Effector memory CD8-positive, alpha-beta T cell (primary cell): ENCODE data around the gene PDE10A.
"Not testable (repeated sequence)": the region's sequence is repeated elsewhere in the genome, so short reads cannot be mapped to it uniquely, and the experiment has no call there.

ENCODE experiments used
- ATAC-seq: fragments of 150-1000 bp; cut with Tn5 transposase; replicated peaks from 2 replicates; pipeline ENCODE4 v1.10.0; 2021; ENCODE audit warnings: mild to moderate bottlenecking, moderate library complexity
- DNase-seq, 3 experiments: peaks; one replicate each; pipeline ENCODE4 v3.0.0; 2021
- H3K27ac Mint-ChIP-seq, 2 donors: one replicate each; pipeline ENCODE4 v1.8.0; 2022; ENCODE audit warnings: mild to moderate bottlenecking in 2 of 2, mixed read lengths in 2 of 2, moderate library complexity in 2 of 2
- H3K27me3 Mint-ChIP-seq, 2 donors: one replicate each; pipeline ENCODE4 v1.8.0; 2022; ENCODE audit warnings: mixed read lengths in 2 of 2
- H3K36me3 Mint-ChIP-seq: one replicate; pipeline ENCODE4 v1.8.0; 2022; ENCODE audit warnings: mild to moderate bottlenecking, moderate library complexity, mixed read lengths; ENCODE audit not compliant: insufficient read depth
- H3K4me1 Mint-ChIP-seq, 2 donors: one replicate each; pipeline ENCODE4 v1.8.0; 2022; ENCODE audit warnings: low read depth in 2 of 2, mixed read lengths in 2 of 2
- H3K4me3 Mint-ChIP-seq, 2 donors: one replicate each; pipeline ENCODE4 v1.8.0; 2022; ENCODE audit warnings: mild to moderate bottlenecking in 2 of 2, mixed read lengths in 2 of 2, moderate library complexity in 2 of 2
- H3K9me3 Mint-ChIP-seq, 2 donors: one replicate each; pipeline ENCODE4 v1.8.0; 2022; ENCODE audit warnings: mixed read lengths in 2 of 2

PDE10A gene

GRCh38 chr6:165618891-165619290, 44.1 kb downstream of the PDE10A start:
- not testable (repeated sequence) for H3K4me3 Mint-ChIP-seq, H3K27ac Mint-ChIP-seq, H3K4me1 Mint-ChIP-seq, H3K27me3 Mint-ChIP-seq, DNase-seq, ATAC-seq, H3K36me3 Mint-ChIP-seq
- peaks cover 6 to 10% of the 10 kb centered on the region in 2 donors for H3K9me3 Mint-ChIP-seq

DNA sequence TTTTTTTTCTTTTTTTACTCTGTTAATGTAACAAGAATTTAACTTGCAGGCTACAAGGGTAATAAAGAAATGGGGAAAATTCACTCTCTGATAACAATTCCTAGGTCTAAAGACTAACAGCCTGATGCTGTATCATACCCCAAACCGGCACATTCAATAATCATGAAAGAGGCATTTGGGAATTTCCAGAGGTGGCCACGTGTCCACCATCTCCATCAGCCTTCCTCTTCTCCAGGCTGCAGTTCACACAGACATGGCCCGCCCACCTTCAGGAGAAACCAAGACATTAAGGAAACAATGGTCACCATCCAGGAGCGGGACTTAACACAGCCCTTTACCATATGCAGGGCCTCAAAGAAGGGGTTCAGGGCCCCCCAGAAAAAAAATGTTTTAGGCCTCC, 44.8 kb downstream of the PDE10A start:
- Mint-ChIP-seq H3K9me3 (peaks cover 5 to 11% of the 10 kb centered on the region in 2 donors), H3K27ac (no peak overlapping the region), H3K4me1 (no peaks in the 10 kb centered on the region), H3K27me3 (no peaks in the 10 kb centered on the region), H3K36me3 (no peaks in the 10 kb centered on the region), H3K4me3 (no peak overlapping the region)
- no peak for DNase-seq
- ATAC-seq = no peak

DNA sequence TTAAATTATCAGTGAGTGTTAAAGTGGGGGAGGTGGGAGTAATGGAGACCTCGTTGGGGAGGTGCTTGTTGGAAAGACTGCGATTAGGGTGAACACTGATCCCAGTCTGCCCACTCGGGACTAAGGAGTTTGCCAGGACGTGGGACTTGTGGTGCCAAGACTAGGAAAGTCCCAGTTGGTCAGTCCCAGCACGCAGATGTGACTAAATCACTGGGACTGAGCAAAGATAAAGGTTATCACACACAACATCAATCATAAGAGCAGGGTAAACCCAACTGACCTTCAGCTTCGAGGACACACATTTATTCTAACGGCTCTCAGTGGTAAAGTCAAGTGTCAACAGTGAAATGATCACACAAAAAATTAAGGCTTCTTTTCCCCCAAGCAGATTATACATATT, 45.5 kb downstream of the PDE10A start:
- no peaks in the 10 kb centered on the region for H3K4me1 Mint-ChIP-seq
- DNase-seq = no peak
- ATAC-seq = no peak
- H3K36me3 Mint-ChIP-seq = no peaks in the 10 kb centered on the region
- no peak overlapping the region for H3K27ac Mint-ChIP-seq
- no peak overlapping the region for H3K4me3 Mint-ChIP-seq
- peaks cover 6 to 11% of the 10 kb centered on the region in 2 donors for H3K9me3 Mint-ChIP-seq
- H3K27me3 Mint-ChIP-seq = no peaks in the 10 kb centered on the region

DNA sequence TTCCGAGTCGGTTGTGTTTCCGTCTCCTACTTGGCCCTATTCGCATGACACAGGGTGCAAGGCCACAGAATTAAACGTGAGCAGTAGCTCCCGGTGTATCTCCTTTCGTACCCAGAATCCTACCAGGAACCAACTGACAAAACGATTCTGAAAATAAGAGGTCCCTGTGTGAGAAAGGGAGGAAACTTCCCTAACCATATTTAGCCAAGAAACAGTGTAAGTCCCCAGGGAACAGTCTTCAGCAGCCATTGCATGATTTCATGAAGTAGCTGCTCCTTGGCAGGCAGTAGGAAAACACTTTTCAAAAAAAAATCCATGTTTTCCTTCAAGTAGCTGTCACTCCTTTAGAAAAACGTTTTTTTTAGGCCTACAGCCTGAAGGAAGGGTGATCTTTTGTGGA, 46.9 kb downstream of the PDE10A start:
- Mint-ChIP-seq H3K4me3 (no peak overlapping the region), H3K27ac (no peak overlapping the region), H3K4me1 (no peaks in the 10 kb centered on the region), H3K36me3 (no peaks in the 10 kb centered on the region), H3K27me3 (no peaks in the 10 kb centered on the region), H3K9me3 (peaks cover 9 to 11% of the 10 kb centered on the region in 2 donors)
- DNase-seq (no peak), ATAC-seq (no peak)

DNA sequence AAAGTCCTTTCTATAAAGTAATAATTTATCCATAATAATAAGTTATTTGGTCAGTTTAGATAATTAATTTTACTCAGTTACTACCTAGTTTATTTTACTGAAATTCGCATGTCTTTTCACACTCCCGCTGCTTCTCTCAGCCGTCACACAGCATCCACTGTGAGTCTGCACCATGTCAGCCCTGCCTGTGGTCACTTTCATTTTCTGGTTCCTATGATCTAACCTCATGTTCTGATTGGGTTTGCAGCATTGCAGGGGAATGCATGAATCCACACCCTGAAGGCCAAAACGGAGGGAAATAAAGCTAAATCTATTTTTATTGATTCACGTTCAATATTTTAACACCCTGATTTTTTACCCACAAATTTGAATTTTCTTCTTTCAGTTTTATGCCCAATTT, 47.4 kb downstream of the PDE10A start:
- Mint-ChIP-seq H3K4me3 (no peak overlapping the region), H3K9me3 (peaks cover 9 to 11% of the 10 kb centered on the region in 2 donors), H3K4me1 (no peaks in the 10 kb centered on the region), H3K27ac (no peak overlapping the region), H3K27me3 (no peaks in the 10 kb centered on the region), H3K36me3 (no peaks in the 10 kb centered on the region)
- ATAC-seq (no peak), DNase-seq (no peak)

DNA sequence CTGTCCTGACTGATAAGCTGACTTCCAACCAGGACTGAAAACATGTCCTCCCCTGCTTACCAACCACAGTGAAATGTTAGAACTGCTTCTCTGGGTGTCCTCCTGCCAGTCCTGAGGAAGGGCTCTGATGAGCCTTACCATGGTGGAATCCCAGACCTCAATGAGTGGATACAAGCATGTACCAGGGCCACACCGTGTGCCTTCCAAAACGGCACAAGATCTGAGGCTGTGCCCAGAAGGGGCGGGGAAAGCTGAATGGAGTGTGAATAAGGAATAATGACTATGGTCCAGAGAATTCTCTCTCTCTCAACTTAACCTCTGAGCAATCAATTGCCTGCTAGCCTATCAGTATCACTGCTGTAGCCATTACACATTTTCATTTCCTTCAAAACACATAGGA, 51.7 kb downstream of the PDE10A start:
- DNase-seq (no peak), ATAC-seq (no peak)
- H3K4me1 Mint-ChIP-seq = no peaks in the 10 kb centered on the region
- no peak overlapping the region for H3K27ac Mint-ChIP-seq
- no peaks in the 10 kb centered on the region for H3K36me3 Mint-ChIP-seq
- peaks cover 9 to 11% of the 10 kb centered on the region in 2 donors for H3K9me3 Mint-ChIP-seq
- H3K27me3 Mint-ChIP-seq = no peaks in the 10 kb centered on the region
- no peak overlapping the region for H3K4me3 Mint-ChIP-seq

DNA sequence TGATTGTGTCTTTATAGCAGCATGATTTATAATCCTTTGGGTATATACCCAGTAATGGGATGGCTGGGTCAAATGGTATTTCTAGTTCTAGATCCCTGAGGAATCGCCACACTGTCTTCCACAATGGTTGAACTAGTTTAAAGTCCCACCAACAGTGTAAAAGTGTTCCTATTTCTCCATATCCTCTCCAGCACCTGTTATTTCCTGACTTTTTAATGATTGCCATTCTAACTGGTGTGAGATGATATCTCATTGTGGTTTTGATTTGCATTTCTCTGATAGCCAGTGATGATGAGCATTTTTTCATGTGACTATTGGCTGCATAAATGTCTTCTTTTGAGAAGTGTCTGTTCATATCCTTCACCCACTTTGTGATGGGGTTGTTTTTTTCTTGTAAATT, 54.5 kb downstream of the PDE10A start:
- not testable (repeated sequence) for H3K4me3 Mint-ChIP-seq, H3K27ac Mint-ChIP-seq, H3K9me3 Mint-ChIP-seq, H3K27me3 Mint-ChIP-seq, H3K4me1 Mint-ChIP-seq, H3K36me3 Mint-ChIP-seq, ATAC-seq, DNase-seq

DNA sequence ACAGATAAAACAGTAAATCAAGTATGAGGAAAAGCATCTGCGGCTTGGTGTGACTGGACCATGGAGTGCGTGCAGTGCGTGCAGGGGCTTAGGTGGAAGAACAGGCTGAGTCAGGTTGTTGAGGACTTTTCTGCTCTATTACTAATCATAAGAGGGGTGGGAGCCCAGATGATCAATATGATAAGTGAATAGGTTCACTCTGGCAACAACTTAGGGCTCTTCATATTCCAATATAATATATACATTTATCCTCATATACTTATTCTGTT, 56.4 kb downstream of the PDE10A start:
- ATAC-seq (no peak), DNase-seq (no peak)
- Mint-ChIP-seq H3K9me3 (peaks cover 0 to under 1% of the 10 kb centered on the region in 2 donors), H3K4me1 (no peaks in the 10 kb centered on the region), H3K36me3 (no peaks in the 10 kb centered on the region), H3K27me3 (no peaks in the 10 kb centered on the region), H3K27ac (no peak overlapping the region), H3K4me3 (no peak overlapping the region)

GRCh38 chr6:165605901-165606739, 56.9 kb downstream of the PDE10A start:
- ATAC-seq (no peak), DNase-seq (no peak)
- no peaks in the 10 kb centered on the region for H3K27me3 Mint-ChIP-seq
- H3K4me1 Mint-ChIP-seq = no peaks in the 10 kb centered on the region
- no peak overlapping the region for H3K4me3 Mint-ChIP-seq
- H3K9me3 Mint-ChIP-seq = peaks cover 0 to under 1% of the 10 kb centered on the region in 2 donors
- no peak overlapping the region for H3K27ac Mint-ChIP-seq
- H3K36me3 Mint-ChIP-seq = no peaks in the 10 kb centered on the region

GRCh38 chr6:165605182-165605875, 57.7 kb downstream of the PDE10A start:
- Mint-ChIP-seq H3K4me3 (no peak overlapping the region), H3K4me1 (no peaks in the 10 kb centered on the region), H3K36me3 (no peaks in the 10 kb centered on the region), H3K27me3 (no peaks in the 10 kb centered on the region), H3K27ac (no peak overlapping the region), H3K9me3 (peaks cover 4 to 8% of the 10 kb centered on the region in 2 donors)
- ATAC-seq = no peak
- DNase-seq = no peak

DNA sequence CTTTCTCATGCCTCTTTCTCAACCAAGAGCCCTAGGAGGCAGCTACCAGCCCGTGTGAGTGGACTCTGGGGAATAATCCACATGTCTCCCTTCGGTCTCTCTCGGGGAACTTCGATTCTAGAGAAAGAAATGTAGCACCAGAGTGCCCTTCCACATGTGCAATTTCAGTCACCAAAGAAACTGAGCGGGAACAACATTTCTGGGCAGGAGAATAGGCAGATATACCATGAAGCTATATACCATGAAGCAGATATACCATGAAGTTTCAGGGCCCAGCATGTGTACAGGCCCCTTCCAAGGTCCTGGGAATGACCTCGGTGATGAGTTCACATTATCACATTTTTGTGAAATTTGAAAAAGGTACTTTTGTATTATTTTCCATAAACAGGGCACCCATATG, 60.8 kb downstream of the PDE10A start:
- Mint-ChIP-seq H3K9me3 (peaks cover 4 to 8% of the 10 kb centered on the region in 2 donors), H3K27me3 (no peaks in the 10 kb centered on the region), H3K36me3 (no peaks in the 10 kb centered on the region), H3K4me3 (no peak overlapping the region), H3K4me1 (no peaks in the 10 kb centered on the region), H3K27ac (no peak overlapping the region)
- ATAC-seq (no peak), DNase-seq (no peak)

- ATAC-seq (no peak), DNase-seq (no peak)
- Mint-ChIP-seq H3K36me3 (no peaks in the 10 kb centered on the region), H3K4me1 (no peaks in the 10 kb centered on the region), H3K27ac (no peak overlapping the region), H3K9me3 (peaks cover 7 to 20% of the 10 kb centered on the region in 2 donors), H3K4me3 (no peak overlapping the region), H3K27me3 (no peaks in the 10 kb centered on the region)
Measured at GRCh38 chr6:165600606-165601005, 62.4 kb downstream of the PDE10A start.

DNA sequence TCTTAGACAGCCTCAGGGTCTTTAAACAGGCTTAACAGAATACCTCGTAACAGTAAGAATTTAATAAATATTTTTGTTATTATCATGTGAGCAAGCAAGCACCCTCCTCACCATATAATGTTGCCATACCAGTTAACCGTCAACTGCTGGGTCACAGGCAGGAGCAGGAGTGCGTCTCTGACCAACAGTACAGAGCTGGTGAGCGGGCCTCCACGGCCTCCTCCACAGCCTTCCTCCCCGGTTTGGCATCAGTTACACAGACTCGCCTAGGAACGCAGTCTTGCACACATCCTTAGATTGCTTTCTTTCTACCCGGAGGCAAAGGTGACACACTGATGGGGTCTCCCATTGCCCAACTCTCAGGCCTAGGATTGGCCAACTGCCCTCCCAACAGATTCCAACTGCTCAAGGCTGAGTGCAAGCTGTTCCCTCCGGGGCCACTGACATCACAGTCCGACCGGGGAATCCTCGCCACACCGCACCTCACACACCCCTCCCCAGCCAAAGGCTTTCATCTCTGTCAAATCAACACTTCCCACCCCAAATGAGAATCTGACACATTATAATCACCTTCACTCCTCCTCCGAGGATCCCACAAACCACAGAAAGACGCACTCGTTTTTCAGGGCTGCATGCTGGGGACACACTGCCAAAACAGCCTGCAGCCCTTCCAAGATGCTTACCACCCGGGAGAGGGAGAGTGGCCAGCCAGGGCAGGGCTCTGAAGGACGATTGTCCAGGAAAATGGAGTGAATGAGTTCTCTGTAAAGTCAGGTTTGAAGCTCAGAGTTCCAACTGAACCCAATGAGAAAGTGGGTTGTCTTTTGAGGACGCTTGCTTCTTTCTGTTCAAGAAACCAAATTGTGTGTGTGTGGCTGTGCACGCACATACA, 63.2 kb downstream of the PDE10A start:
- H3K4me1 Mint-ChIP-seq = no peaks in the 10 kb centered on the region
- H3K27me3 Mint-ChIP-seq = no peaks in the 10 kb centered on the region
- H3K4me3 Mint-ChIP-seq = no peak overlapping the region
- no peaks in the 10 kb centered on the region for H3K36me3 Mint-ChIP-seq
- no peak overlapping the region for H3K27ac Mint-ChIP-seq
- ATAC-seq = no peak
- H3K9me3 Mint-ChIP-seq = peaks cover 7 to 20% of the 10 kb centered on the region in 2 donors
- DNase-seq = no peak
